Measurements from ENCODE around the gene VWF.

DNA sequence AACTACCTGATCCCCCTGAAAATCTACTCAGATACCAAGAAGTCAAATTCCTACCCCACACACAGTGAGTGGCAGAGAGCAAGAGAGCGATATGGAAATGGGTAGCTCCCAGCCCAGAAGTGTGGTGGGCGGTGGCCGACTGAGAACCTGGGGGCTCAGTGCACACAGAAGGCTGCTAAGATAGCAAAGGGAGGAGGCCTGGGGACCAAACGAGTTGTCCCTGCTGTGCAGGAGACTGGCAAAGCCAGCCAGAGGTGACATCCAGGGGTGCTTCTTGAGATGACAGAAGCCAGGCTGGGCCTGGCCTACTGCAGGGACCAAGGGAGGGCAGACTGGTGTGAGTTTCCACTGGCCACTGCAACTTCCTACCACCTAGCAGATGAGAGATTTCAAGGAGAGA lies 52.9 kb downstream of the VWF start:
- TF ChIP-seq CEBPB (IDR thresholded peaks at IDR 0.05; ENCODE audit: borderline replicate concordance, low read depth, low read length) (no peak), ZNF891 (CRISPR knock-in tag; IDR thresholded peaks at IDR 0.05) (no peak), RNF2 (conservative IDR thresholded peaks at IDR 0.05; ENCODE audit: low read depth) (no peak), PRPF4 (IDR thresholded peaks at IDR 0.05; ENCODE audit: low read depth, low read length, poor library complexity, severe bottlenecking) (no peak)

Measured in HepG2 (cell line).